ENCODE results near the gene RNF148.

The RNF148 gene

GRCh38 chr7:122672536-122672935 is 30.2 kb downstream of the RNF148 start:
- Histone ChIP-seq H4K20me1 (ENCODE audit: low read depth, low read length) (no peaks in the 10 kb centered on the region), H3K9me2 (replicated peaks; ENCODE audit: insufficient read depth, low read length) (no peaks in the 10 kb centered on the region)
- TF ChIP-seq, protein P1, sequence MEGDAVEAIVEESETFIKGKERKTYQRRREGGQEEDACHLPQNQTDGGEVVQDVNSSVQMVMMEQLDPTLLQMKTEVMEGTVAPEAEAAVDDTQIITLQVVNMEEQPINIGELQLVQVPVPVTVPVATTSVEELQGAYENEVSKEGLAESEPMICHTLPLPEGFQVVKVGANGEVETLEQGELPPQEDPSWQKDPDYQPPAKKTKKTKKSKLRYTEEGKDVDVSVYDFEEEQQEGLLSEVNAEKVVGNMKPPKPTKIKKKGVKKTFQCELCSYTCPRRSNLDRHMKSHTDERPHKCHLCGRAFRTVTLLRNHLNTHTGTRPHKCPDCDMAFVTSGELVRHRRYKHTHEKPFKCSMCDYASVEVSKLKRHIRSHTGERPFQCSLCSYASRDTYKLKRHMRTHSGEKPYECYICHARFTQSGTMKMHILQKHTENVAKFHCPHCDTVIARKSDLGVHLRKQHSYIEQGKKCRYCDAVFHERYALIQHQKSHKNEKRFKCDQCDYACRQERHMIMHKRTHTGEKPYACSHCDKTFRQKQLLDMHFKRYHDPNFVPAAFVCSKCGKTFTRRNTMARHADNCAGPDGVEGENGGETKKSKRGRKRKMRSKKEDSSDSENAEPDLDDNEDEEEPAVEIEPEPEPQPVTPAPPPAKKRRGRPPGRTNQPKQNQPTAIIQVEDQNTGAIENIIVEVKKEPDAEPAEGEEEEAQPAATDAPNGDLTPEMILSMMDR (IDR thresholded peaks at IDR 0.05; ENCODE audit: insufficient read depth, low read length, poor library complexity, severe bottlenecking): no peak
- TF ChIP-seq EZH2phosphoT487 (conservative IDR thresholded peaks at IDR 0.05; ENCODE audit: low read length): no peak

DNA sequence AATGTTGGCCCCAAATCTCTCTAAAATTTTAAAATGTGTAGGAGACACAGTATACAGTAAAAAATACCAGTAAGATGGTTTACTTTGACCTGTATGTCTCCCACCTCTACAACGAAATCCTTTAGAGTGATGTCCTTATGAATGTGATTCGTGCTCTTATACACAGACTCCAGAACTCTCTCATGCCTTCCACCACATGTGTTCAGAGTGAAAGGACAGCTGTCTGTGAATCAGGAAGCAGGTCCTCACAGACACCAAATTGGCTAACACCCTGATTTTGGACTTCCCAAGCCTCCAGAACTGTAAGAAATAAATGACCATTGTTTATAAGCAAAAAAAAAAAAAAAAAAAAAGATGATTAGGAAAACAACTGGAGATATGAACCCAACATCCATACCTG is 39.0 kb downstream of the RNF148 start:
- Histone ChIP-seq H3K9me2 (replicated peaks; ENCODE audit: insufficient read depth, low read length) (no peaks in the 10 kb centered on the region), H3K36me3 (ENCODE audit: low read length) (no peaks in the 10 kb centered on the region), H3K79me2 (ENCODE audit: insufficient read depth, low read length) (no peaks in the 10 kb centered on the region), H3K4me3 (ENCODE audit: insufficient read depth, low read length, poor library complexity, severe bottlenecking) (no peak overlapping the region), H4K20me1 (ENCODE audit: low read depth, low read length) (no peaks in the 10 kb centered on the region), H3K27me3 (ENCODE audit: low read length) (no peaks in the 10 kb centered on the region), H3K9me3 (ENCODE audit: insufficient read depth, low read length) (no peaks in the 10 kb centered on the region), H3K27ac (ENCODE audit: low read depth, low read length) (no peak overlapping the region), H3K9ac (ENCODE audit: low read length) (no peak overlapping the region), H3F3A (ENCODE audit: insufficient read depth) (no peaks in the 10 kb centered on the region), H3K4me2 (ENCODE audit: low read depth, low read length, poor library complexity, severe bottlenecking) (no peak overlapping the region), H2AFZ (ENCODE audit: low read depth, low read length, severe bottlenecking) (no peak overlapping the region)
- no peak for TF ChIP-seq EZH2phosphoT487 (conservative IDR thresholded peaks at IDR 0.05; ENCODE audit: low read length)
- TF ChIP-seq, protein P1 (IDR thresholded peaks at IDR 0.05; ENCODE audit: insufficient read depth, low read length, poor library complexity, severe bottlenecking): no peak

More at GRCh38 chr7:122672536-122672935, 30.2 kb downstream of the RNF148 start:
- Histone ChIP-seq H3K27ac (ENCODE audit: low read depth, low read length) (no peak overlapping the region), H3K27me3 (ENCODE audit: low read length) (no peaks in the 10 kb centered on the region), H3K4me3 (ENCODE audit: insufficient read depth, low read length, poor library complexity, severe bottlenecking) (no peak overlapping the region), H3F3A (ENCODE audit: insufficient read depth) (no peaks in the 10 kb centered on the region), H3K36me3 (ENCODE audit: low read length) (no peaks in the 10 kb centered on the region), H2AFZ (ENCODE audit: low read depth, low read length, severe bottlenecking) (no peak overlapping the region), H3K9ac (ENCODE audit: low read length) (no peak overlapping the region), H3K4me2 (ENCODE audit: low read depth, low read length, poor library complexity, severe bottlenecking) (no peak overlapping the region), H3K9me3 (ENCODE audit: insufficient read depth, low read length) (no peaks in the 10 kb centered on the region), H3K79me2 (ENCODE audit: insufficient read depth, low read length) (no peaks in the 10 kb centered on the region)

DNA sequence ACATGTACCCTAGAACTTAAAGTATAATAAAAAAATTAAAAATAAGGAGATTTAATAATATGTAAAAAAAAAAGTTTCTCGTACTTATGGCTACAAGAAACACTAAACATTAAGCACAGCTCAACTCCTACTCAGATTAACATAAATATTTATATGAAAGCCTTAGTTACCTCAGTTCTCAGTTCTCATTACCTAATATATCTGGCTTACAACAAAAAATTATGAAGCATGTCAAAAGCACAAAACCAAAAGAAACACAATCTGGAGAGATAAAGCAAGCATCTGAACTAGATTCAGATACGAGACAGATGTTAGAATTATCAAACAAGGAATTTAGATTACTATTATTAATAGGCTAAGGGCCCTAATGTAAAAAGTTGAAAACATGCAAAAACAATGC is 43.9 kb downstream of the RNF148 start:
- Histone ChIP-seq H3K36me3 (ENCODE audit: low read length) (no peaks in the 10 kb centered on the region), H3K4me2 (ENCODE audit: low read depth, low read length, poor library complexity, severe bottlenecking) (no peak overlapping the region)

More for the DNA sequence above, 43.9 kb downstream of the RNF148 start:
- Histone ChIP-seq H3K27ac (ENCODE audit: low read depth, low read length) (no peak overlapping the region), H3K9ac (ENCODE audit: low read length) (no peak overlapping the region), H2AFZ (ENCODE audit: low read depth, low read length, severe bottlenecking) (no peak overlapping the region), H3K9me2 (replicated peaks; ENCODE audit: insufficient read depth, low read length) (no peaks in the 10 kb centered on the region), H3K9me3 (ENCODE audit: insufficient read depth, low read length) (no peaks in the 10 kb centered on the region), H3K27me3 (ENCODE audit: low read length) (no peaks in the 10 kb centered on the region), H3F3A (ENCODE audit: insufficient read depth) (no peaks in the 10 kb centered on the region), H4K20me1 (ENCODE audit: low read depth, low read length) (no peaks in the 10 kb centered on the region), H3K79me2 (ENCODE audit: insufficient read depth, low read length) (no peaks in the 10 kb centered on the region), H3K4me3 (ENCODE audit: insufficient read depth, low read length, poor library complexity, severe bottlenecking) (no peak overlapping the region)
- TF ChIP-seq EZH2phosphoT487 (conservative IDR thresholded peaks at IDR 0.05; ENCODE audit: low read length): no peak
- TF ChIP-seq, protein P1 (IDR thresholded peaks at IDR 0.05; ENCODE audit: insufficient read depth, low read length, poor library complexity, severe bottlenecking): no peak

Measured in SU-DHL-6 (cell line).